Measurements from ENCODE around the gene ESX1. TPM values are rescaled to one million over a fixed set of nuclear protein-coding genes. Genes with fewer than 3 reads are reported as not detected.

Gene ESX1
- total and polyA plus RNA-seq, 2 of the 8 experiments (the other 6 are each of a cell fraction or from before 2014, with no cell fraction given), result not detected

DNA sequence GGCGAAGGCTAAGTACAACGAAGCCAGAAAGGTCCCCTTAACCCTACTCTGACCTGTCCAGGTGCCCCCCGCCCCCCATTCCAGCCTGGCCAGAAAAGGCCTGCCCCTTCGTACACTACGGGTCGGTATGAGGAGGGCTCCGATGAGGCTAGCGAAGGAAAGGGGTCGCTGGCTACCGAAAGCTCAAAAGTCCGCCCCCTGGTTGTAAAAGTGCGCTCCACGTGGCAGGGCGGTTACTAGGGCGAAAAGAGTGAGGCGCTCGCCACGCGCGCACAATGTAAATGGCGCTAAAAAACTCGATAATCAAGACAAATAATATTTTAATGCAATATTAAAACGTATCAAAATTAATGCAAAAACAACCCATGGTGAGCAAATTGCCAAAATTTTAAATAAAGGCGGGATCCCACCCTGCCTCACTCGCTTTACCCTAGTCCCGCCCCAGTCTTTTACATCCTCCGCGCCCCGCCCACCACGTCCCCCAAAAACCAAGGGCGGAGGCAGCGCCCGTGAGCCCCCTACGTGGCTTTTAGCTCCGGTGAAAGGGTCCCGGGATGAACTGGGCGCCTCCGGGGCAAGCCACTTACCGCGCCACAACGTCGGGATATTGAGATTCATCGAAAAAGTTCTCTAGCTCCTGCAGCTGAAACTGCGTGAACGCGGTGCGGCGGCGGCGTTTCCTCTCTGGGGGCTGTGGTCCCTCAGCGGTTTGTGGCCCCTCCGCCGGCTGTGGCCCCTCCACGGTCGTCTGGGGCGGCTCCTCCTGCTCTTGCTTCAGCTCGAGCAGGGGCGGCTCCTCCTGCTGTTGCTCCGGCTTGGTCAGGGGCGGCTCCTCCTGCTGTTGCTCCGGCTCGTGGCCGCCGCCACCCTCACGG lies 929 bp downstream of the ESX1 start:
- H2AFZ ChIP-seq (ENCODE audit: low read length), result no peak overlapping the region
- H3K36me3 ChIP-seq (ENCODE audit: control insufficient read depth in 2 of 4, insufficient read depth in 4 of 4, low read length in 3 of 4), result no peaks in the 10 kb centered on the region
- H3K9ac ChIP-seq (replicated peaks in 1 of 4; ENCODE audit: extremely low read depth in 1 of 4, low read depth in 3 of 4, low read length in 3 of 4), result no peak overlapping the region
- H3K9me3 ChIP-seq (ENCODE audit: insufficient read depth in 2 of 2, low read depth in 1 of 2, low read length in 1 of 2), result no peaks in the 10 kb centered on the region
- no peak overlapping the region for H2BK12ac ChIP-seq (ENCODE audit: low read depth, low read length)
- peak overlapping the region; percentile 19 to 54 (median 25); a peak in 7 of 8 replicates for H3K4me3 ChIP-seq (ENCODE audit: extremely low read depth in 1 of 4, insufficient read depth in 2 of 4, low read depth in 3 of 4, low read length in 4 of 4)
- H4K20me1 ChIP-seq (replicated peaks in 1 of 2; ENCODE audit: control insufficient read depth in 1 of 2, insufficient read depth in 2 of 2, low read length in 2 of 2), result peaks cover 4 to 8% of the 10 kb centered on the region in 2 experiments
- no peak overlapping the region for H3K4ac ChIP-seq (replicated peaks; ENCODE audit: insufficient read length, low read depth, low read length)
- H3K79me1 ChIP-seq (ENCODE audit: low read depth, low read length), result no peaks in the 10 kb centered on the region
- peaks cover 0 to 4% (median 1%) of the 10 kb centered on the region in 4 experiments; a peak in 2 of 7 replicates for H3K4me1 ChIP-seq (replicated peaks in 1 of 4; ENCODE audit: control insufficient read depth in 3 of 4, insufficient read depth in 4 of 4, low read length in 3 of 4)
- H4K5ac ChIP-seq (ENCODE audit: insufficient read length, low read depth, low read length), result no peak overlapping the region
- no peak overlapping the region for H3K27ac ChIP-seq (ENCODE audit: low read depth, low read length)
- FAIRE-seq (no peak), DNase-seq (ENCODE audit: low read depth in 1 of 2, low spot score in 2 of 2) (peak in 1 of 2 experiments; percentile 60)
- H4K8ac ChIP-seq (ENCODE audit: extremely low read depth, insufficient read depth, low read length), result 0 out of 2 replicates have a peak overlapping the region, but pooled peaks have one; percentile 25
- H3K4me2 ChIP-seq (ENCODE audit: insufficient read depth in 1 of 2, low read depth in 2 of 2, low read length in 2 of 2), result peak overlapping the region; percentile 70 to 84
- H2BK20ac ChIP-seq (ENCODE audit: low read length), result no peak overlapping the region
- H2BK15ac ChIP-seq (ENCODE audit: low read length), result no peak overlapping the region
- no peak overlapping the region for H3K23ac ChIP-seq (ENCODE audit: insufficient read length)
- POLR2A ChIA-PET (ENCODE audit: partially characterized antibody), result interaction anchor here (1.2 kb wide), 1 partner anchor 11 kb away, joined by 3 read pairs; no protein-coding TSS in a partner anchor
- H3K27me3 ChIP-seq (replicated peaks in 1 of 4; ENCODE audit: control insufficient read depth in 3 of 4, extremely low read depth in 1 of 4, insufficient read depth in 3 of 4, low read length in 3 of 4), result peaks cover 44 to 90% (median 74%) of the 10 kb centered on the region in 4 experiments
- H3K14ac ChIP-seq (ENCODE audit: insufficient read length), result no peak overlapping the region
- H2AK5ac ChIP-seq (ENCODE audit: low read depth, low read length), result no peak overlapping the region
- no peak overlapping the region for H2BK120ac ChIP-seq (replicated peaks; ENCODE audit: low read depth, low read length)
- no peak overlapping the region for H3K18ac ChIP-seq (ENCODE audit: extremely low read depth, low read length)
- peaks cover 2% of the 10 kb centered on the region; the same call in 1 of the 2 replicates for H3K23me2 ChIP-seq (ENCODE audit: low read depth, low read length)
- WGBS, 2 experiments (ENCODE audit: extremely low coverage in 1 of 2, insufficient coverage in 1 of 2, insufficient read length in 1 of 2, insufficient replicate concordance in 2 of 2, low coverage in 1 of 2, low lambda C conversion rate in 2 of 2, missing lambda C conversion rate in 1 of 2), result 2% methylated on average over 40 of the region's 65 CpGs; no CpG with 5 or more reads in 1 of the 2 experiments
- CTCF ChIA-PET (ENCODE audit: partially characterized antibody), result interaction anchor here (0.6 to 1.4 kb wide), 9 partner anchors 9 to 1160 kb away, joined by 3 to 5 read pairs (median 3); no protein-coding TSS in a partner anchor
- H3K56ac ChIP-seq (replicated peaks; ENCODE audit: insufficient read length, low read depth, low read length), result no peak overlapping the region
- H4K91ac ChIP-seq (replicated peaks; ENCODE audit: insufficient read length, low read length), result no peak overlapping the region
- H2BK5ac ChIP-seq (ENCODE audit: low read depth, low read length), result no peak overlapping the region
- H3K79me2 ChIP-seq (ENCODE audit: control insufficient read depth in 1 of 2, insufficient read depth in 2 of 2, low read length in 2 of 2), result no peaks in the 10 kb centered on the region
- TF ChIP-seq KDM5A (IDR thresholded peaks at IDR 0.05; ENCODE audit: low read length), result no peak
- no peak for TF ChIP-seq CHD1 (IDR thresholded peaks at IDR 0.05; ENCODE audit: low read depth, low read length)
- no peak for TF ChIP-seq GABPA (IDR thresholded peaks at IDR 0.05; ENCODE audit: borderline replicate concordance, insufficient read depth, low read length)
- no peak for TF ChIP-seq TAF7 (optimal IDR thresholded peaks at IDR 0.05; ENCODE audit: borderline replicate concordance, low read depth, low read length)
- TF ChIP-seq, protein P1, sequence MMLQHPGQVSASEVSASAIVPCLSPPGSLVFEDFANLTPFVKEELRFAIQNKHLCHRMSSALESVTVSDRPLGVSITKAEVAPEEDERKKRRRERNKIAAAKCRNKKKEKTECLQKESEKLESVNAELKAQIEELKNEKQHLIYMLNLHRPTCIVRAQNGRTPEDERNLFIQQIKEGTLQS (IDR thresholded peaks at IDR 0.05; ENCODE audit: insufficient read depth, low read depth, low read length), result no peak
- no peak for TF ChIP-seq SUZ12 (IDR thresholded peaks at IDR 0.05; ENCODE audit: low read length)
- no peak for TF ChIP-seq JUND (IDR thresholded peaks at IDR 0.05; ENCODE audit: low read length)
- no peak for TF ChIP-seq ATF2 (IDR thresholded peaks at IDR 0.05; ENCODE audit: low read length)
- TF ChIP-seq RXRA (IDR thresholded peaks at IDR 0.05; ENCODE audit: insufficient read depth, low read depth, low read length), result no peak

Measured in H1 (cell line).